Suppressor macrophage treated with lipopolysaccharide for 4 hours (primary cell): Measurements from ENCODE around the gene SMARCA4.
"Not testable (repeated sequence)": the region's sequence is repeated elsewhere in the genome, so short reads cannot be mapped to it uniquely, and the experiment has no call there.

Experiments
- DNase-seq: peaks from one replicate; pipeline ENCODE4 v3.0.0-alpha.2; 2020

The SMARCA4 gene

GRCh38 chr19:11078893-11079292 lies 118.1 kb downstream of the SMARCA4 start:
- no peak for DNase-seq

GRCh38 chr19:11079999-11080398 lies 119.2 kb downstream of the SMARCA4 start:
- no peak for DNase-seq

- DNase-seq, result no peak
Observed at GRCh38 chr19:11087870-11088505, 127.2 kb downstream of the SMARCA4 start.

- DNase-seq, result no peak
Observed at GRCh38 chr19:11088506-11089253, 127.8 kb downstream of the SMARCA4 start.

GRCh38 chr19:11089254-11090013 lies 128.6 kb downstream of the SMARCA4 start, which contains the start of gene LDLR:
Gene LDLR, plus strand, starts transcription at chr19:11089463. Its CDS starts 86 bp downstream, at chr19:11089549.
- DNase-seq, result peak; percentile 94

GRCh38 chr19:11090014-11090263 lies 129.1 kb downstream of the SMARCA4 start:
- DNase-seq, result not testable (repeated sequence)

GRCh38 chr19:11090264-11090996 lies 129.6 kb downstream of the SMARCA4 start:
- peak; percentile 98 for DNase-seq

- no peak for DNase-seq
Observed at GRCh38 chr19:11090997-11091702, 130.3 kb downstream of the SMARCA4 start.

- peak; percentile 86 for DNase-seq
Observed at GRCh38 chr19:11091703-11092153, 130.9 kb downstream of the SMARCA4 start.

GRCh38 chr19:11092181-11092538 lies 131.3 kb downstream of the SMARCA4 start:
- DNase-seq, result peak; percentile 70

GRCh38 chr19:11093689-11094238 lies 132.9 kb downstream of the SMARCA4 start:
- DNase-seq, result no peak

- DNase-seq, result no peak
Observed at GRCh38 chr19:11094520-11094894, 133.7 kb downstream of the SMARCA4 start.

GRCh38 chr19:11096210-11096841 lies 135.5 kb downstream of the SMARCA4 start:
- no peak for DNase-seq

GRCh38 chr19:11097367-11097766 lies 136.5 kb downstream of the SMARCA4 start:
- DNase-seq, result not testable (repeated sequence)

- DNase-seq, result no peak
Observed at GRCh38 chr19:11098327-11098726, 137.5 kb downstream of the SMARCA4 start.

GRCh38 chr19:11098861-11099260 lies 138.0 kb downstream of the SMARCA4 start:
- DNase-seq, result no peak

- no peak for DNase-seq
Observed at GRCh38 chr19:11100049-11100448, 139.2 kb downstream of the SMARCA4 start.

GRCh38 chr19:11101057-11101456 lies 140.2 kb downstream of the SMARCA4 start:
- DNase-seq, result no peak

GRCh38 chr19:11102944-11103343 lies 142.1 kb downstream of the SMARCA4 start:
- DNase-seq, result no peak

- DNase-seq, result not testable (repeated sequence)
Observed at GRCh38 chr19:11103667-11104066, 142.8 kb downstream of the SMARCA4 start.

GRCh38 chr19:11105014-11105636 lies 144.3 kb downstream of the SMARCA4 start:
- DNase-seq, result no peak
